HepG2 (cell line): ENCODE data around the gene DICER1. TPM values are rescaled to one million over a fixed set of nuclear protein-coding genes. Genes with fewer than 3 reads are reported as not detected.

Source experiments
- ARID3A ChIP-seq: IDR thresholded peaks from 2 replicates; pipeline ENCODE4 v1.6.1; 2012; ENCODE audit warnings: low read depth, low read length, improper control_type of control experiment
- BCL6 ChIP-seq: IDR thresholded peaks from 2 replicates; pipeline ENCODE4 v1.6.1; 2016; ENCODE audit warnings: missing genetic modification reagents, missing compliant biosample characterization
- DNMT3B ChIP-seq: conservative IDR thresholded peaks from 2 replicates; pipeline ENCODE4 v1.6.1; 2016; ENCODE audit warnings: missing biosample characterization, control low read depth
- MTA3 ChIP-seq: sonication (generic); formaldehyde crosslinking; IDR thresholded peaks from 2 replicates; pipeline ENCODE4 v1.4.0; 2020; ENCODE audit warnings: missing genetic modification reagents
- MXD4 ChIP-seq: IDR thresholded peaks from 2 replicates; pipeline ENCODE4 v1.6.1; 2016; ENCODE audit warnings: mild to moderate bottlenecking, missing biosample characterization, missing genetic modification reagents
- MYC ChIP-seq: sonication (generic); formaldehyde crosslinking; IDR thresholded peaks from 2 replicates; pipeline ENCODE4 v1.9.0; 2021; ENCODE audit warnings: missing genetic modification reagents, borderline replicate concordance
- PAF1 ChIP-seq: IDR thresholded peaks from 2 replicates; pipeline ENCODE4 v1.6.1; 2016; ENCODE audit warnings: missing genetic modification reagents, missing compliant biosample characterization
- YY1 ChIP-seq: IDR thresholded peaks from 2 replicates; pipeline ENCODE4 v1.6.1; 2011; ENCODE audit warnings: low read length, low read depth, moderate library complexity, mild to moderate bottlenecking; ENCODE audit not compliant: insufficient read depth, insufficient replicate concordance
- ZFP36L1 ChIP-seq: sonication (generic); formaldehyde crosslinking; IDR thresholded peaks from 2 replicates; pipeline ENCODE4 v1.8.0; 2022; ENCODE audit warnings: mild to moderate bottlenecking, missing genetic modification reagents, moderate library complexity
- ZNF280B ChIP-seq: sonication (generic); formaldehyde crosslinking; IDR thresholded peaks from 2 replicates; pipeline ENCODE4 v1.5.0; 2020; ENCODE audit warnings: missing genetic modification reagents, mild to moderate bottlenecking, borderline replicate concordance
- ZNF280D ChIP-seq: sonication (generic); formaldehyde crosslinking; IDR thresholded peaks from 2 replicates; pipeline ENCODE4 v1.5.1; 2020; ENCODE audit warnings: mild to moderate bottlenecking, missing genetic modification reagents
- ZNF460 ChIP-seq: sonication (generic); formaldehyde crosslinking; IDR thresholded peaks from 2 replicates; pipeline ENCODE4 v1.5.1; 2020; ENCODE audit warnings: missing genetic modification reagents, mild to moderate bottlenecking, borderline replicate concordance
- ZNF530 ChIP-seq: sonication (generic); formaldehyde crosslinking; IDR thresholded peaks from 2 replicates; pipeline ENCODE4 v1.5.0; 2020; ENCODE audit warnings: low read depth, mild to moderate bottlenecking, missing genetic modification reagents
- ZNF574 ChIP-seq: sonication (generic); formaldehyde crosslinking; IDR thresholded peaks from 2 replicates; pipeline ENCODE4 v1.4.0; 2020; ENCODE audit warnings: missing genetic modification reagents
- ZNF615 ChIP-seq: sonication (generic); formaldehyde crosslinking; IDR thresholded peaks from 2 replicates; pipeline ENCODE4 v1.5.0; 2020; ENCODE audit warnings: mild to moderate bottlenecking, missing genetic modification reagents, borderline replicate concordance
- ZNF788 ChIP-seq: sonication (generic); formaldehyde crosslinking; IDR thresholded peaks from 2 replicates; pipeline ENCODE4 v1.5.0; 2020; ENCODE audit warnings: mild to moderate bottlenecking, missing genetic modification reagents, borderline replicate concordance
- ZSCAN20 ChIP-seq: sonication (generic); formaldehyde crosslinking; IDR thresholded peaks from 2 replicates; pipeline ENCODE4 v1.4.0; 2020; ENCODE audit warnings: missing genetic modification reagents, mild to moderate bottlenecking, borderline replicate concordance
- ZSCAN30 ChIP-seq: sonication (generic); formaldehyde crosslinking; IDR thresholded peaks from 2 replicates; pipeline ENCODE4 v1.5.0; 2020; ENCODE audit warnings: mild to moderate bottlenecking, missing genetic modification reagents
- polyA plus RNA-seq, 8 experiments: library from polyadenylated mRNA; depleted of rRNA in 3 of 8; stranded (reverse) in 7 of 8; unstranded in 1 of 8; fragments of >200 nt; fragmentation: Illumina TruSeq in 4 of 8; extraction: Trizol in 4 of 8; gene quantifications; 2 replicates each; pipeline versions ENCODE4 v1.2.1 to v1.2.3, GENCODE V29; 2011 to 2016; ENCODE audit warnings: low read depth in 4 of 8, missing spikeins in 1 of 8, mixed read lengths in 1 of 8; ENCODE audit not compliant: insufficient read depth in 1 of 8
- total RNA-seq, 5 experiments: library from RNA; depleted of rRNA; stranded (reverse); fragments of >200 nt; fragmentation: Illumina TruSeq; extraction: Trizol; gene quantifications; 2 replicates each; pipeline ENCODE4 v1.2.3, GENCODE V29; 2016; ENCODE audit warnings: low read depth in 1 of 5

DICER1 gene
- total and polyA plus RNA-seq, 2 of the 13 experiments (the other 11 are each of a cell fraction or from before 2014, with no cell fraction given) = 31.8 to 61.9 TPM

- TF ChIP-seq MTA3 (CRISPR knock-in tag) (no peak), YY1 (peak; percentile 92), ZNF788 (CRISPR knock-in tag) (0 out of 2 replicates have a peak, but pooled peaks have one; percentile 11), ZNF280D (CRISPR knock-in tag) (peak; percentile 25; the same call in 1 of the 2 replicates), ZNF615 (CRISPR knock-in tag) (no peak), ZFP36L1 (no peak), ZNF574 (CRISPR knock-in tag) (peak; percentile 60), PAF1 (no peak), ZNF530 (CRISPR knock-in tag) (no peak), MXD4 (CRISPR knock-in tag) (no peak), ZNF460 (CRISPR knock-in tag) (no peak), ZSCAN20 (CRISPR knock-in tag) (0 out of 2 replicates have a peak, but pooled peaks have one; percentile 8), ZNF280B (peak; percentile 47; the same call in 1 of the 2 replicates), ARID3A (no peak), ZSCAN30 (CRISPR knock-in tag) (no peak; the same call in 1 of the 2 replicates), DNMT3B (CRISPR knock-in tag) (no peak), BCL6 (peak; percentile 37; the same call in 1 of the 2 replicates), MYC (peak; percentile 89)
These were observed at the start of gene DICER1 (continued) for GRCh38 chr14:95157327-95158189.
